ENCODE data around the gene SHISA9.
"Not testable (repeated sequence)": the region's sequence is repeated elsewhere in the genome, so short reads cannot be mapped to it uniquely, and the experiment has no call there.

The SHISA9 gene

DNA sequence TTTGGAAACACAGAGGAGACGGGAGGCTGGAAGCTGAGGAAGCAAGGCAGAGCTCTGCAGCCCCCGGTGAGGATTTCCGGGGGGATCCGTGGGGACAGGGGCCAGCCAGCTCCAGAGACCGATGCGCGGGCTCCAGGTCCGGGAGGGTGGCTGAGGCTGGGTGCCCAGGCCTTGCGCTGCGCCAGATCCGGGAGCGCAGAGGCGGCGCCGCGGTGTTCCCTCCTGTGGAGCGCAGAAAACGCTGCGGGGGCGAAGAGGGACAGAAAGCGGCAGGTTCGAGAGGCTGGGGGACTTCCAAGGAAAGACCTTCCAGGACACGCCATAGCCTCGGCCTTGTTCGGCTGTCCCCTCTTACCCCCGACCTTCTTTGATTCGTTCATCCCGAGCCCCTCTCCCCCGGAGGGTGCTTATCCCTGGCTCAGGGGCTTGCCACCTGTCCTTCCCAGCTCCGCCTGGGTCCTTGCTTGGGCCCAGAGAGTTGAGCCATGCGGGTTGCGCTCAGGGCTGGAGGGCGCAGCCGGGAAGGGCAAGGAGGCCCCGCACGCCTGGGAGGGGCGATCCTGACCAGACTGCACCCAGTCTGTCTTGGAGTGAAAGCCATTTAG, 697 bp upstream of the SHISA9 start:
- no peak for DNase-seq

DNA sequence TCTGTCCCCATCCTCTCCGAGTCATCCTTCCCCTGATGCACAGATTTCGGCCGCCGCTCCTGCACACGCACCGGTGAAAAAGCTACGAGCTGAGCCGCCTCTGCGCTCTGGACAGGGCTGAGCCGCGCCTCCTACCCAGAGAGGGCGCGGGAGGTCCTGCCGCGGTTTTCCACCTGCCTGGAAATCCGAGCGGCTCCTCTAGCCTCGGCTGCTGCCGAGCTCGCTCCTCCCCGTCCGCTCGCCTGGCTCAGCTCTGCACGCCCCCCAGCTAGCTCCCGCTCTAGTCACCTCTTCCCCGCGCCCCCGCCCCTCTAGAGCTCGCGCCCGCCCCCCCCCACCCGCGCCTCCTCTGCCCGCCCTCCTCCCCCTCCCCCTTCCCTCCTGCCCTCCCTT, 198 bp upstream of the SHISA9 start:
- no peak for DNase-seq

DNA sequence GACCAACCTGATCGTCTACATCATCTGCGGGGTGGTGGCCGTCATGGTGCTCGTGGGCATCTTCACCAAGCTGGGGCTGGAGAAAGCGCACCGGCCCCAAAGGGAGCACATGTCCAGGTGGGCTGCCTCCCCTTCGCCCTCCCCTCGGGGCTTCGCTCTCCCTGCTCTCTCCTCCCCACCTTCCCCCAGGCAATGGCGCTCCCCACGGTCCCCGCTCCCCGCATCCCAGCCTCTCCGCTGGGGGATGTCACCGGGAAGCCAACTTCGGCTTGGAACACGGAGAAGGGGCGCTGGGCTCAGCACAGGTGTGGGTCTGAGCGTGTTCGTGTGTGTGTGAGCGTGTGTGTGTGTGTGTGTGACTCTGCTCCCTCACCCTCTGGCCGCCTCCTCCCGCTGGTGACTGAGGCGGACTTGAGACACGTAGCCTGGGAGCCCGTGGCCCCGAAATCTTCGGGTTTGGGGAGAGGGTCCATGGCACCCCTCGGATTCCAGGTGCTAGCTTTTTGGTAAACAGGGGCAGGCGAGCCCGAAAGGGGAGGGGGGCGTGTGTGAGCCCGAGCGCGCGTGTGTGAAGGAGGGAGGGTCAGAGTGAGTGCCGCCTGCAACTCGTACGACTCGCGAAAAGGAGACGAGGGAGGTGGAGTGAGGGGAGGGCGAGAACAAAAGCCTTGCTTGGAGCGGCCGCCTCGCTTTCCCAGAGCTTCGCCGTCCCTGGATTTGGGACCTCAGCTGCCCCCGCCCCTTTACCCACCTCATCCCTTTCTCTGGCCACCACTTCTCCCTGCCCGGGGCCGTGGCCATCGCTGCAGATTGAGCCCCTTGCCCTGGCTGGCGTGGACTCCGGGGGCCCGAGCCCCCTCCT, 1.3 kb downstream of the SHISA9 start:
- DNase-seq = no peak

DNA sequence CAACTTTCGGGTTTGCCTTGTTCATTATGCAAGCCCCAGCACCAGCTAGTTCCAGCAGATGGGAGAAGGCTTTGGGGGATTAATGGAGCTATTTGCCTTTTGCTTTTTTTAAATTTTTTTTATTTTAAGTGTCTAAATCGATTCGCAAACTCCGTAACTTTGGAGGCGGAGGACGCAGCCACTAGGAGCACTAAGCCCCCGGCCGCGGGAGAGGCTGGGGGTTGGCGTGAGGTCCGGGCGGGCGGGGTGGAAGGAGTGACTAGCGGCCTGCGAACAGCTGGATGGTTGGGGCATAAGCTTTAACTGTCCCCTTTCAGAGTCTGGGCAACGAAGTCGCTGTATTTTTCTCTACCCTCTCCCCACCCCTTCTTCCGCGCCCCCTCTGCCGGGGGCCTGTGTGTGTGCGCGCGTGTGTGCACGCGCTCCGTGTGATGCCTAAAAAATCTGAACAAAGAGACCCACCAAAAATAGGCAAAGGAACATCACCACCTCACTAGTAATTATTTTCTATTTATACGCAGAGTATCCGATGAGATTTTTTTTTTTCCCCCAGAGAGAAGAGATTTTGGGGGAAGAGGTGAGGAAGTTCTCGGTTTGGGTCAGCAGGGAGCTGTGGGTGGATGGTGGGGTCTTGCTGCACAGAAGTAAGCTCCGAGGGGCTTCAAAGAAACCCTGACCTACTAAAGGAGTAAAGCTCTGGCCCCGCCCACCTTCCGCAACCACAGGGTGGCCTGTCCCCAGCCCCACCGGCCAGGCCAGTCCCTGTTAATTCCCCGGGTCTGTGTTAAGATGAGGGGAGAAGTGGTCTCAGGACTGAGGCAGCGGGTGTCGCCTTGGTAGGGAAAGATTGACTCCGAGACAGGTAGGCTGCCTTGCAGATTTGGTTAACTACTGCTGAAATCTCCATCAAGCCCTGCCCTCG, 2.3 kb downstream of the SHISA9 start:
- no peak for DNase-seq

DNA sequence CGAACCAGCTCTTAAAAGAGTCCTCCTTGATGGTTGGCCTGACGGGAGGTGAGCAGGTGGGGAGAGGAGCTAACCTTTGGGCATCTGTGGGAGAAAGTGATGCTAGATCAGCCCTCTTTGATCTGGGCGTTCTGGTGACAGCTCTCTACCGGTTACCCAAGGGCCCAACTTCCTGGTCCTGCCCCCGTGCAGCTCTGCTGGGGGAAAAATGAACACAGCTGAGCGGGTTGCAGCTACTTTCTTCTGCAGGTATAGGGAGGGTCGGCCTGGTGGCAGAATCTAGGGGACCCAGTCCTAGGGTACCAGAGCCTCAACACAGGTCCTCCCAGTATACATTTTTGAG, 2.9 kb downstream of the SHISA9 start:
- DNase-seq = no peak

DNA sequence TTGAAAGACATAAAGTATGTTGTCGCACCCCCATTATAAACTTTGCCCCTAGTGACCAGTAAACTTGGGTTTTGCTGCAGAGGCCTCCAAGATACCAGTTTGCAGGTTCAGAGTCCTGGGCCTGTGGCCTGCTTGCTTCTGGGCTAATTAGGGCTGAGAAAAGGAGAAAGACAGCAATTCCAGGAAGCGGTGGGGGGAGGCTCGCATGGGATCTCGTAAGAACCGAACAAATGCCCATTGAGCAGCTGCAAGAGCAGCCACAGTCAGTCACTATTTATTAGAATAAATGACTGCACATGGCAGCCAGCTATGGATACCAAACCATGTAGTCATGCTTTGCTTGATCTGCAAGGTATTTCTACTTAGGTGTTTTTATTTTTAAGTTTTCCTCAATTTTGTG, 4.9 kb downstream of the SHISA9 start:
- DNase-seq = no peak

DNA sequence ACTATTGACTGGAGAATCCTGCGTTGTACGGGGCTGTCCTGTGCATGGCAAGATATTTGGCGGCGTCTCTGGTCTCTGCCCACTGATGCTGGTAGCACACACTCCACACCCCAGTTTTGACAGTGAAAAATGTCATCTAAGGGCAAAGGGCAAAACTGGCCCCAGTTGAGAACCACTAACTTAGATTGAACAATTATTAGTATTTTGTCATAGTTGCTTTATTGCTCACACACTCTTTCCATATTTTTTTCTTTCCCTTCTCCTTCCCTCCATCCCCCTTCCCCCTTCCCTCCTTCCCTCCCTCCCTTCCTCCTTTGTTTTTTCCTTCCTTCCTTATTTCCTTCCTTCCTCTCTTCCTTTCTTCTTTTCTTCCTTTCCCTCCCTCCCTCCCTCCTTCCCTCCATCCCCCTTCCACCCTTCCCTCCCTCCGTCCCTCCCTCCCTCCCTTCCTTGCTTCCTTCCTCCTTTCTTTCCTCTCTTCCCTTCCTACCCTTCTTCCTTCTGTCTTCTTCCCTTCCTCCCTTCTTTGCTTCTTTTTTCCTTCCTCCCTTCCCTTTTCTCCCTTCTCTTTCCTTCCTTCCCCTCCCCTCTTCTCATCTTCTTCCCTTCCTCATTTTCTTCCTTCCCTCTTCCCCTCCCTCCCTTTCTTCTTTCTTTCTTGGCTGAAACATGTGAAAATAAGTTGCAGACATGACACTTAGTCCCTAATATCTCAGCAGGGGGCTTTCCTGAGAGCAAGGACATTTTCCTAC, 5.5 kb downstream of the SHISA9 start:
- DNase-seq = no peak

DNA sequence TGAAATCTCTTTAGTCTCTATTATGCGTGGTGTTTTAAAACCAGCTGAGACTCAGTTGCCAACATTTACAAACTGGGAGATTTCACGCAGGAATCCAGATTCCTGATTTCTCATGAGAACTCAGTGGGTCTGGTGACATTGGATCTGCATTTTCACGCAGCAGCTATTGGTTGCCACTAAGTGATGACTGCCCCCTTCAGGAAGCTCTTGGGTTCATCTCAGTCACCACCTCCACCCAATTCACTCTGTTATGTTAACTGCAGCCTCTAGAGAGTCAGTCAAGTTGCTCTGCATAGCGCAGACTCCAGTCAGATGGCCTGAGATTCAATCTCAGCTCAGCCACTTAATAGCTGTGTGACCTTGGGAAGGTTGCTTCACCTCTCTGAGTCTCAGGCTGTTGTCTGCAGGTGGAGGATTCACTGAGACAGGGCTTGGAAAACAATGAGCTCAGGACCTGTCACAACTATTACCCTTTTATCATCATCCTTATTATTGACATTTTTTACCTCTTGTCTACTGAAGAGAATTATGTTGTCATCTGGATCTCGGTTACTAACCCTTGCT, 6.4 kb downstream of the SHISA9 start:
- DNase-seq = no peak

DNA sequence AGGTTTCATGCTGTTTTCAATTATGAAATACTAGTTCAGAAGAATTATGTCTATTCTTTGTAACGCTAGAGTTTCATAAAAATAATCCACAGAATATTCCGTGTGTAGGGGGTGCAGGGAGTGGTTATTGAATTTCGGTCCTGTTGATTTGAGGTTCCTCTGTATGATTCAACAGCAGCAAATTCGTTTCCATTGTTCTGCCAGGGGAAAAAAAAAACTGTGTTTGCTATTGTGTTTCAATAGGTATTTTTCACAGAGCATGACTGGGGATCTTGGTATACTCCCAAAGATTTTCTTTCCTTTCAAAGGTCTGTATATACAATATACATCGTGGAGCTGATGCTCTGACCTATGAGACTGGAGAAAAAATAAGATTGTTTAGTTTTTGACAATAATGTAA, 15.8 kb downstream of the SHISA9 start:
- DNase-seq = no peak

DNA sequence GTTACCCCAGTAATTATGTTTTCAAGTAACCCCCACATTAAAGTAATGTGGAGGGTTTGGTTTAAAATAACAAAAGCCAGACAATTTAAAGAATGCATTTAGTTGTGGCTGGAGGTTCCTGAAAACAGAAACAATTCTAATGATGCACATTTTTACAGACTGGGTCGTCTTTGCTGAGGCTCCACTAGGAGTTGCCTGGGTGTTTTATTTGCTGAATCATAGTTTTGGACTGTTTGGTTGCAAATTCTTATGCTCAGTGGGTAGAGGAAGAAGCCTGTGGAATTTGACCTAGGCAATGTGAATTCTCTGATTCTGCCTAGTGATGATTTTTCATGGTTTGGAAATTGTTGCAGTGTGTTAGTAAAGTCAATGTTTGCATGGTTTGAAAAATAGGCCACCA, 16.3 kb downstream of the SHISA9 start:
- DNase-seq = no peak

DNA sequence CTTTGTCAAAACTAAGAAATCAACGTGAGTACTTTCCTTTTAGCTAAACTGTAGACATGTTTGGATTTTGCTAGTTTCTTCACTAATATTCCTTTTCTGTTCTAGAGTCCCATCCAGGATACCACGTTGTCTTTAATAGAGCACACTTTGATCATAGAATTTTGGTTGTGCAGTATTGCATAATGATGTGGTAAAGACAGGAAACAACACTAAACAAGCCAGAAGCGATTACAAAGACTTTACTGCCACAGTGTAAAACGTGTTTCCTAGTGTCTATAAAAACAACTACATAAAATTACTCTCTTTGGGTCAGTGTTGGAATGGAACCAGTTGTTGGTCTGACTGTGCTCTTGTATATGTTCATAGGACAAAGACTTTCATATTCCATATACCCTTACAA, 19.3 kb downstream of the SHISA9 start:
- DNase-seq = no peak

DNA sequence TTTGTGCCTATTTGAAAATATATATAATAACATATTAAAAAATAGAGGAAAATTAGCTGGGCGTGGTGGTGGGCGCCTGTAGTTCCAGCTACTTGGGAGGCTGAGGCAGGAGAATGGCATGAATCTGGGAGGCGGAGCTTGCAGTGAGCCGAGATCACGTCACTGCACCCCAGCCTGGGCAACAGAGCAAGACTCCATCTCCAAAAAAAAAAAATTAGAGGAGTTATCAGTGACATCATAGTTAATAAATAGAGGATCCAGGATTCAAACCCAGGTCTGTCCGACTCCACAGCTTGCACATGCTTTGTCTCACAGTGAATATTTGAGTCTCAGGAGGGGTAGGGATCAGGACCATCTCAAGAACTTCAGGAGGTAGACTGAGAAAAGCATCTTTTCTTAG, 22.2 kb downstream of the SHISA9 start:
- not testable (repeated sequence) for DNase-seq

DNA sequence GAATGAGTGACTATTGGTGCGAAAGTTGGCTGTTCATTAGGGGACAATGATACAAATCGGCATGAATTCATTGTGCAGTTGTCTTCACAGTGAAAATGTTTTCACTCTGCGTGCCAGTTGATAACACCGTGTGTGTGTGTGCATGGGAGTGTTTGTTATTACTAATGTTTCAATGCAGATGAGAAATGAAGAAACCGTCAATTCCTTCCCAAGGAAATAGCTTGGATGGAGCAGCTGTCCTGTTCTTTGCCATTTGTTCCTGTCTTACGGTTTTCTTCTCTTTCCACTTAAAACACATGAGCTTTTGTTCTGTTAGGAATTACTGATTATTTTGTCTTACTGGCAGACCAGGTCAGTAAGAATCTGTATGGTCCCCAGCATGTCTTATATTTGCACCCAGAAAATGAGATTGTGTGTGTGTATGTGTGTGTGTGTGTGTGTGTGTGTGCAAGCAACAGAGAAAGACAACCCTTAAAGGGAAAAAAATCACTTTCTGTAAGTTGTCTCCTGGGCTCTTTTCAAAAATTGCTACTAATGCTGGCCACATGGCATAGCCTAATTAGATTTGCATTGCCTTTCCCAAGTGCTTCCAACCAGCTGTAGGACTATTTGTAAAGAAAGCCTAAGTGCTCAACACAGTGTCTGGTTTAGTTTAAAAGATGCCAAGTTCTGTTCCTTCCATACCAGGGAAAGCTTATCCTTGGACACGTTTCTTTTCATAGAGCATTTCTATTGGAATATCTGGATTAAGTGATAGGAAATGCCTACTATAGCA, 23.8 kb downstream of the SHISA9 start:
- DNase-seq = no peak

DNA sequence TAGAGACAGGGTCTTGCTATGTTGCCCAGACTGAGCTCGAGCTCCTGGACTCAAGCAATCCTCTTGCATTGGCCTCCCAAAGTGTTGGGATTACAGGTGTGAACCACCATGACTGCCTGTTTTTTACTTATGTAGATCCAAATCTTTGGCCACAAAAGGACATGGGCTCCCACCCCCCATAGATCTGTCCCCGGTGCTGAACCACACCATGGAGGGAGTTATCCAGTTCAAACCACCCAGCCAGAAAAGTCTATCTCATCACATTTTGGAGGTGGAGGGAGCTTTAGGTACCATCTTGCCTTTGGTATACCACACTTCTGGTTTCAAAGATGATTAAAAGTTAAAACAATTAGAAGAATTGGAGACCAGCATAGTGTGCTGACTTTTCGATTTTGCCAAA, 26.2 kb downstream of the SHISA9 start:
- no peak for DNase-seq

DNA sequence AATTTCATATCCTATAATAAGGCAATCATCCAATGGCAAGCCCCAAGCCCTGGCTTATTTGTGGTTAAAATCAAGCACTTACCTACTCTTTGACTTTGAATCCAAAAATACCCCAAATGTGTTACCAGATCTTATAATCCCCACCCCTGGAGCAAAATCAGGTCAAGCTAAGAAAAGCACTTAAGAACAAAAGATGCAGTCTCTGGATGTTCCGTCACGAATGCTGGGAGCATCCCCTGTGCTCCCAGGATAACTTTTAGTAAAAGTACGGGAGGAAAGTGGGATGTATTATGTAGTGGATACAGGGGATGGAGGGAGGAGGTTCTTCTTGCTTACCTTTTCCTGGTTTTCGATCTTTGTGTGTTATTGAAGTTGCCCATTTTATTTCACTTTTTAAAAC, 29.5 kb downstream of the SHISA9 start:
- no peak for DNase-seq

DNA sequence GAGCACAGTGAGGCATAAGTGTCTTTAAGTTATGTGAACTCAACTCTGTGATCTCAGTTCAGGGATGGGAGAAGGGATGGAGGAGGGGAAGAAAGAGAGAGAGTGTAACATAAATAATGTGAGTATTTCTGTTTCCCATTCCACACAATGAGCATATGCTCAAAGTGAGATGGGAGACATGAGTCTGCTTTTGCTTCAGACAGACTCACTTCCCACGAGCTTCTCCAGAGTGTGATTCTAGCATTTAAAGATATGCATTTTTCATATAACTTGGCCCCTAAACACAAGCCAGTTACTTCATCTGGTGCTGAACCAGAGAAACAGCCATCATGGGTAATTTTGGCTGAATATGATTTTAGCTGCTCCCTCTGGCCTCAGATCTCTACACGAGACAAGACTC, 35.0 kb downstream of the SHISA9 start:
- DNase-seq = no peak

DNA sequence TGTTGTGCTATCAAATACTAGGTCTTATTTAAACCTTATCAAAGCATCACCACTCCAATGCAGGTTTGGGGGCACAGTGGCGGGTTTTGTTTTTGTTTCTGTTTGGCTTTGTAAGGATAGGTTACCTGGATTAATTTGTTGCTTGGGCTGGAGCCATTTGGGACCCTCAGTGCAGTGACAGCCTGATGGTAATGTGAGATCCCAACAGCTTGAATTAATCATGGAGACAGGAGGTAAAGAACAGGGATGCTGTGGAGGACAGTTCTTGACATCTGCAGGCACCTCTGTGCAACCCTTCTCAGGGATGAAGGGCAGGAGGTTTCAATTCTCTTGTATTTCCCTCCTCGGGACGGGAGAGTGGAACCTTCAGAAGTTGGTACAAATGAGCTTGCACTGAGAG, 40.5 kb downstream of the SHISA9 start:
- DNase-seq = no peak

DNA sequence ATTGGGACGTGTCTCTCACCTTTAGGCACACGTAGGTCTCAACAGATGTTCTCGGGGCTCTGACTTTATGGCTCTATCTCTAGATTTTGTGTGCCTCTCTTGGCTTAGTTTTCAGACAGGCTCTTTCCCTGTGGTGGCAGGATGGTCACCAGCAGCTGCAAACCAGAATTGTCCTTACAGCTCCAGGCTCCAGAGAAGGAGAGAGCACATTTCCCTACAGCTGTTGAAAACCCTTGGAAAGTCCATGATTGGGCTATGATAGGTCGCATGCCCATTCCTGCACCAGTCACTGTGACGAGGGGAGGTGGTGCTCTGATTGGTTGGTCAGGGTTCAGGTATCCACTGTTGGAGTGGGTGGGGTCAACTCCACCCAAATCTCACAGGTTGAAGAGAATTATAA, 41.5 kb downstream of the SHISA9 start:
- DNase-seq = no peak

DNA sequence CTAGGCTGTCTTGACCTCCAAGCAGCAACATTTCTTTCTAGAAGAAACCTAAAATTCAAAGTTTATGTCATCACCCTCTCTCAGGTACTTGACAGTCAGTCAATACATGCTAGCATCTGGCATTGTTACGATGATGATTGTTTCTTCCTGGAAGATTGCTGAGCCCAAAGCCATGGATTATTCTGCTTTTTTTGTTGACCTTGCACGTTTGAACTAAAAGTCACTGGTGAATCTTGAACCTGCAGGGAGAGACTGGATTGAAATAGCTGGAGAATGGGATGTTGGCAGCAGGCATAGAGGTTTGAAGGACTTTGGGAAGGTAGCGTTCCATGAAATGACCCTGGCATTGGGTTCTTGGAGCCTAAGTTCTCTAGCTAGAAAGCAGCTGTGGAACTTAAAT, 42.9 kb downstream of the SHISA9 start:
- DNase-seq = no peak

DNA sequence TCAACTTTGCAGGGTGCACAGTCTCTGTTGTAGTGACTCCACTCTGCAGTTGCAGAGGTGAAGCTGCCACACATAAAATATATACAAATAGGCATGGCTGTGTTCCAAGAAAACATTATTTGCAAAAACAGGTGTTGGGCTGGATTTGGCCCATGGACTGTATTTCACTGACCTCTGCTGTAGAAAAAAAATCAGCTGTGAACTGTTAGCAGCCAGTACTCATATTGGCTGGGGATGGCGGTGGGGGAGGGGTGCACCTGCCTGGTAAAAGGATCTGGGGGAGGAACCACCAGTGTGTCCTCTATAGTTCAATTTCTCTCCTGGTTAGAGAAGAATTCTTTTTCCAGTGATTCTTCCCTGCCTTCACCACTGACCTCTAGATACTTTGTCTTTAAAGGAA, 50.0 kb downstream of the SHISA9 start:
- no peak for DNase-seq

DNA sequence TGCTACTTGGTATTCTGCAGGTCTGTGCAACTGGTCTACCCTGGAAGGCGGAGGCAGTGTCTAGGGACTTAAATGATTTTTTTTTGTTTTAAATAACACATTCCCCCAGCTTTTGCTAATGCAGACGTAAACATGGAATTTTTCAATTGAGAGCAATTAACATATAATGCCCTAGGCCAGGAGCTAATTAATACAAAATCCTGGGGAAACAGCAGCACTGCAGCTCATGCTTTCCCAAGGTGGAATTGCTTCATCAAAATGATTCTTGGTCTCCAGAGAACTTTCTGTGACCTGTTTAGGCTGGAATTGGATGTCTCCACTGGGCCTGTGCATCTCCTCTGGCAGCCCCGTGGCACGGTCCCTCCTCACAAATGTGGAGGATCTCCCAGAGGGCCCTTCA, 50.6 kb downstream of the SHISA9 start:
- DNase-seq = no peak

DNA sequence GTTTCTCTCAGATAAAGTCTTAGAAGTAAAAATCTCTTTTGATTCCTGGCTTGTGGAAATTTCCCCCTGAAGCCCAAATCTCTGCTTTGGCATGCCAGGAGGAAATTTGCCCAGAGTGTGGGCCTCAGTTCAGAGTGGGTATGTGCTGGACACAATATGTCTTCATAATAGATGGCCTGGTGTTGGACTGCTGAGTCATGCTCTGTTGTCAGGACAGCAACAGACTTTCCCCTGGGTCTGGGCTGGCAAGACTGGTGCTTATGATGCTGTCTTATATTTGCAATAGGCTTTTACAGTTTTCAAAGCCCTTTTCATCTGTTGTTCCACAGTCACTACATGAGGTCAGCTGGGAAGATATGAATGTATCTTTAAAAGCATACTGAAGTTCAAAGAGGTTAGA, 57.0 kb downstream of the SHISA9 start:
- DNase-seq = no peak
